Effector memory CD4-positive, alpha-beta T cell (primary cell): ENCODE results near the gene RASSF9.

ENCODE experiments used
- DNase-seq, 3 donors: peaks; one replicate each; pipeline ENCODE4 v3.0.0-alpha.2; 2020
- H3K27ac ChIP-seq: 2 replicates; pipeline ENCODE4 v1.7.0; 2013; ENCODE audit warnings: mild to moderate bottlenecking, low read length, moderate library complexity; ENCODE audit not compliant: insufficient read depth, poor library complexity, severe bottlenecking
- H3K27me3 ChIP-seq: replicated peaks from 2 replicates; pipeline ENCODE4 v1.7.0; 2013; ENCODE audit warnings: mild to moderate bottlenecking, low read length; ENCODE audit not compliant: insufficient read depth, control insufficient read depth, poor library complexity, severe bottlenecking
- H3K36me3 ChIP-seq: 2 replicates; pipeline ENCODE4 v1.7.0; 2013; ENCODE audit warnings: mild to moderate bottlenecking, low read length, moderate library complexity; ENCODE audit not compliant: control insufficient read depth, insufficient read depth
- H3K4me1 ChIP-seq: 2 replicates; pipeline ENCODE4 v1.7.0; 2013; ENCODE audit warnings: low read length, mild to moderate bottlenecking; ENCODE audit not compliant: control insufficient read depth, insufficient read depth, poor library complexity, severe bottlenecking
- H3K4me3 ChIP-seq: 2 replicates; pipeline ENCODE4 v1.7.0; 2013; ENCODE audit warnings: low read length, low read depth, mild to moderate bottlenecking; ENCODE audit not compliant: insufficient read depth, poor library complexity, severe bottlenecking
- H3K9me3 ChIP-seq: 2 replicates; pipeline ENCODE4 v1.7.0; 2013; ENCODE audit warnings: mild to moderate bottlenecking, low read length, moderate library complexity; ENCODE audit not compliant: control insufficient read depth
- total RNA-seq, 3 donors: gene quantifications; one replicate each; lab custom pipeline; 2026; lab: John Stamatoyannopoulos, UW

Gene RASSF9
- total RNA-seq = 0 to 0.09 (median 0) reads per million in 3 donors

DNA sequence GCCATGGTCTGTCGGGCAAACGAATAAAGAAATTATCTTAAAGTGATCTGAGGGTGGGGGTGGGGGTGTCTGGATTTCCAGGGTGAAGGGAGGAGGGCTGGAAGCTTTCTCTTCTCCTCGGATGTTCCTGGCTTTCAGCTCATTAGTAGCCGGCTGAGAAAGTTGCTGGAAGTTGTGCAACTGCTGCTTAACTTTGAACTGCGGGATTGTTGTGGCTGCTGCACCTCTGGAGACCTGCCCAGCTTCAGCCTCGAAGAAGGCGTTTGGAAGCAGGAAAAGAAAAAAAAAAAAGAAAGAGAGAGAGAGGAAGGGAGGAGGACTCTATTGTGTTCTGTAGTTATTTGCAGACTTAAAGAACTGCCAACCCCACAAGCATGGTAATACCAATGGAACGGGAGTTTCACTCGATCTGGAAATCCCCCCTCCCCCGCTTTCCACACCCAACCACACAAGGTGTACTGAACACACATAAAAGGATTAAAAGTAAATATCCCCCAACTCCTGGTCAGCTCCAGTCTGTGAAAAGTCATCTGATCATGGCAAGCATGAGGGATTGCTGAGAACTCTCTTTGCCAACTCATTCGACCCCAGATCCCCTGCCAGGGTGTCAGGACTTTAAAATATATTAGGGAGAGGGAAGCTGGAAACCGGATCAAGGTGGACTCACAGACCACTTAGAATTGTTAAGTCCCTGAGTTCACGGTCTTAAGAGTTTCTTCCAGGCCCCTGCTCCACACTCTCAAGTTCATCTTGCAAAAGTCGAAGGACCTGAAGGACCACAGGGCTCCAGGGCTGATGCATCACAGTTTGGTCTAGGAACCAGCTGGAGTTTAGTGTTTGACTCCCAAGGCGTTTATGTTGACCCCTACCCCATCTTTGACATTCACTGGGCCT, at the start of gene RASSF9:
TSS of gene RASSF9 (minus strand) at position 213 of the 894 bp plus-strand sequence. CDS start at position 5, 208 bp downstream.
- DNase-seq = no peak
- Histone ChIP-seq H3K36me3 (no peaks in the 10 kb centered on the region), H3K4me3 (no peak within 1 kb of the TSS), H3K4me1 (no peaks in the 10 kb centered on the region), H3K9me3 (no peaks in the 10 kb centered on the region), H3K27me3 (no peaks in the 10 kb centered on the region), H3K27ac (no peak within 1 kb of the TSS)

- H3K4me1 ChIP-seq = no peaks in the 10 kb centered on the region
- DNase-seq = no peak
- no peak overlapping the region for H3K27ac ChIP-seq
- H3K36me3 ChIP-seq = no peaks in the 10 kb centered on the region
- no peaks in the 10 kb centered on the region for H3K27me3 ChIP-seq
- no peak overlapping the region for H3K4me3 ChIP-seq
- H3K9me3 ChIP-seq = no peaks in the 10 kb centered on the region
Measured at GRCh38 chr12:85883763-85884162, 47.6 kb upstream of the RASSF9 start.

- Histone ChIP-seq H3K4me3 (no peak overlapping the region), H3K9me3 (no peaks in the 10 kb centered on the region), H3K4me1 (no peaks in the 10 kb centered on the region), H3K27ac (no peak overlapping the region), H3K36me3 (no peaks in the 10 kb centered on the region), H3K27me3 (no peaks in the 10 kb centered on the region)
- DNase-seq = no peak
Measured at GRCh38 chr12:85877459-85877858, 41.2 kb upstream of the RASSF9 start.

GRCh38 chr12:85874031-85874461, 37.8 kb upstream of the RASSF9 start, which contains the start of gene NTS:
Gene NTS (plus strand): TSS chr12:85874295. CDS start chr12:85874404, 109 bp downstream.
- DNase-seq = no peak
- no peaks in the 10 kb centered on the region for H3K4me1 ChIP-seq
- no peaks in the 10 kb centered on the region for H3K36me3 ChIP-seq
- H3K27me3 ChIP-seq = no peaks in the 10 kb centered on the region
- no peaks in the 10 kb centered on the region for H3K9me3 ChIP-seq
- H3K4me3 ChIP-seq = no peak within 1 kb of the TSS
- H3K27ac ChIP-seq = no peak within 1 kb of the TSS

DNA sequence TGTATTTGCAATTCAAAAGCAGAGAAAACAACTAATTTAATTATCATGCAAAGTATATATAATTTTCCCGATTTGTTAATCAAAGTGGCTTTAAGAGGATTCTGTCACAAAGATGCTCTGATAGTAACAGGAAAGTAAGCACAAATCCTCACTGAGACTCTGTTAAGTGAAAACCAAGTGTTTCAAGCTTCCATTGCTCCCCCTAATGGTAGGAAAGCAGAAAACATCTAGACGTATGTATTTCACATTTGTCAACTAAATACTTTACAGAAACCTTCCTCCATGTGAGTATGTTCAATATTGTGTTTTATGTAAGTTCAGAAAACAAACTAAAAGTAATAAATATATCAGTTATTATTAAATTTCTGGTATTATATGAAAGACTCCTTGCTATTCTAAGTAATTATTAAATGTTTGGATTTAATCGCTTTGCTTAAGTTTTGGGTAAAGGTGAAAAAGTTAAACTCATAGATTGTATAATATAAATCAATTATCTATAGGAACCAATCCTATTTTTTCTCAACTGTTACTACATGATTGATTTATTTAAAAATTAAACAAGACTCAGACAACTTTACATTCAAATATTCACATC, 36.4 kb upstream of the RASSF9 start:
- Histone ChIP-seq H3K4me3 (no peak overlapping the region), H3K27ac (no peak overlapping the region), H3K4me1 (no peaks in the 10 kb centered on the region), H3K9me3 (no peaks in the 10 kb centered on the region), H3K27me3 (no peaks in the 10 kb centered on the region), H3K36me3 (no peaks in the 10 kb centered on the region)
- DNase-seq = no peak

DNA sequence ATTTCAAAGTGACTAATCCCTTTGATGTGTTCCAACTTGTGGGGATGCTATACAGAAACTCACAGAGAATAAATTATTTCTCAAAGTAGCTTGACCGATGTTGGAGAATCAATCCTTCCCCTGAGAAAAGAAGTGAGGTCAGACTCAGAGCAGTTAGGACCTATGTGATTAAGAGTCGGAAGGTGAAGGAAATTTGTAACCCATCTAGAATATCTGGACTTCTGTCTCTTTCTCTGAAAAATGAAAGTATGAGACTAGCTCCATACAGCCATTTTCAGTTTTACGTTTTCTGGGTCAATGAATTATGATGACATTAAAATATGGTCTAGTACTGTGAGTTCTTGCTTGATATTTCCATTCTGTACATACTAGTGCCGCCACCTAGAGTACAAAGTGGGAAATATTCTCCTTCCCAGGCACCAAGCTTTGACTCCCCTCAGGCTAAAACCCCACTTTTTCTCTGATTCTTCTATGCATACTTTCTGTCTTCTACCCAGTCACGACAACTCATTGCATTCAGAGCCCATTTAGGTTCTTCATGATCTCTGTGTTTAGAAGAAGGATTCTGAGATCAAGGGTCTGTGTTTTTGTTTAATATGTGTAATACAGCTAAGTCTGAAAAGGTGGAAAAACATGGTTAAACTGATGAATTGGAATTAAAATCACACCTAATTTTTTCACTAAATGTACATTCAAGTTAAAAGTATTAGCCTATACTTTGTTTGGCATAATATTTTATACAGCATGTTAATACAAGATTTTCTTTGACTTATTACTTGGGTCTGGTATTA, 31.0 kb upstream of the RASSF9 start:
- Histone ChIP-seq H3K27me3 (no peaks in the 10 kb centered on the region), H3K36me3 (no peaks in the 10 kb centered on the region), H3K4me3 (no peak overlapping the region), H3K27ac (no peak overlapping the region), H3K4me1 (no peaks in the 10 kb centered on the region), H3K9me3 (no peaks in the 10 kb centered on the region)
- DNase-seq = no peak

DNA sequence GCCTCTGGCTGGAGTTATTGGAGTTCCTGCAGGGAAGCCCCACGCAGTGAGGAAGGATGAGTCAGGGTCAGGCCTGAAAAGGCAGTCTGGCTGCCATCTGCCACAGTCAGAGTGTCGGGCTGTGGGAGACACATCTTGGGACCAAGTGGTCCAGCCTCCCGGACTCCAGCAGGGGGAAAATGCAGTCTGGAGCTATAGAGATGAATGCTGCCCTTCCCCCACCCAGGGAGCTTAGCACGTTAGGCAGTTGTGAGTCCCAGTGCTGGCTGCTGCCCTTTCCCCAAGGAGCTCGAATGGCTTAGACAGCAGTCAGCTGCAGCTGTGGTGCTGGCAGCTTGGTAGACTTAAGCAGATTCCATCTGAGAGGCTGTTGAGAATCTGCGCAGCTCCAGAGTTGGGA, 29.7 kb upstream of the RASSF9 start:
- H3K27ac ChIP-seq = no peak overlapping the region
- no peak for DNase-seq

DNA sequence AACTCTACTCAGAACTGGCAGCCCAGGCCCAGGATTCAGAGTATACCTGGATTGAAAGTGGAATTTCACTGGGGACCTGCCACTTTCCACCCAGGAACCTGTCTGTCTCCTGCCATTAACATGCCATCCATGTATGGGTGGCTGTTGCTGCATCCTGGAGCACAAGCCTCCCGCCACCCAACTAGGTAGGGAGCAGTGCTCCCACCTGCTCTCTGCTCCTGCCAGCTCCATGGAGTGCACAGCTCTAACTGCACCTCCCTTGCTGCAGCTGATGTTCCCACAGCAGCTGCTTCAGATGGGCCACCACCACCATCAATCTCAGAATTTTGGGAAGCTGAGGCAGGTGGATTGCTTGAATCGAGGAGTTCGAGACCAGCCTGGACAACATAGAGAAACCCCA, 20.8 kb upstream of the RASSF9 start:
- Histone ChIP-seq H3K36me3 (no peaks in the 10 kb centered on the region), H3K9me3 (no peaks in the 10 kb centered on the region), H3K4me3 (no peak overlapping the region), H3K27ac (no peak overlapping the region), H3K4me1 (no peaks in the 10 kb centered on the region), H3K27me3 (no peaks in the 10 kb centered on the region)
- DNase-seq = no peak

More for the DNA sequence above, 29.7 kb upstream of the RASSF9 start:
- Histone ChIP-seq H3K9me3 (no peaks in the 10 kb centered on the region), H3K36me3 (no peaks in the 10 kb centered on the region), H3K4me3 (no peak overlapping the region), H3K4me1 (no peaks in the 10 kb centered on the region), H3K27me3 (no peaks in the 10 kb centered on the region)

- no peaks in the 10 kb centered on the region for H3K27me3 ChIP-seq
- no peak overlapping the region for H3K27ac ChIP-seq
- no peaks in the 10 kb centered on the region for H3K36me3 ChIP-seq
- no peaks in the 10 kb centered on the region for H3K4me1 ChIP-seq
- no peak for DNase-seq
- no peak overlapping the region for H3K4me3 ChIP-seq
- H3K9me3 ChIP-seq = no peaks in the 10 kb centered on the region
Measured at GRCh38 chr12:85855305-85855704, 19.1 kb upstream of the RASSF9 start.
